Activated naive CD8-positive, alpha-beta T cell (primary cell): ENCODE measurements around the gene SDF2.
A peak's percentile ranks its signal among the peaks of the same experiment; 100 is the strongest.
"Not testable (repeated sequence)": the region's sequence is repeated elsewhere in the genome, so short reads cannot be mapped to it uniquely, and the experiment has no call there.

Source experiments
- H3K27ac Mint-ChIP-seq: one replicate; pipeline ENCODE4 v1.8.0; 2021; ENCODE audit warnings: mixed read lengths
- H3K27me3 Mint-ChIP-seq: one replicate; pipeline ENCODE4 v1.8.0; 2021; ENCODE audit warnings: mixed read lengths
- H3K36me3 Mint-ChIP-seq: one replicate; pipeline ENCODE4 v1.8.0; 2021; ENCODE audit warnings: mixed read lengths
- H3K4me1 Mint-ChIP-seq: one replicate; pipeline ENCODE4 v1.8.0; 2021; ENCODE audit warnings: low read depth, mixed read lengths
- H3K4me3 Mint-ChIP-seq: one replicate; pipeline ENCODE4 v1.8.0; 2021; ENCODE audit warnings: mild to moderate bottlenecking, mixed read lengths
- H3K9me3 Mint-ChIP-seq: one replicate; pipeline ENCODE4 v1.8.0; 2021; ENCODE audit warnings: low read depth, mixed read lengths

Gene SDF2

DNA sequence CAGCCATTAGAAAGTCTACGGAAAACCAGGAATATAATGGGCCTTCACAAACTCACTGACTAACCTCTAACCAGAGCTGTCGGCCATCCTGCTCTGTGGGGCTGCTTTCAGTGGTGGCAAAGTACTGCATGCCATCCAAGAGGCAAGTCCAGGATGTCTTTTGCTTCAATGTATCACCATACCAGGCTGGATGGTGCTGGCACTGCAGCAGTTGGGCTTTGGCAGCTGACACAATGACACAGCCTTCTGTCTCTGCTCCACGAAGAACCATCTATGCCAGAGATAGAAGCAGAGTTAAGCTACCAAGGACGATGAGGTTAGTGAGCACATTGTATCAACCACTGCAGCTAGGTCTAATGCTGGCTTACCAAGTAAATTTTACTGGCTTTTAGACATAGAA lies 38.0 kb downstream of the SDF2 start:
- Mint-ChIP-seq H3K27me3 (no peaks in the 10 kb centered on the region), H3K4me1 (peaks cover 3% of the 10 kb centered on the region), H3K36me3 (no peaks in the 10 kb centered on the region), H3K27ac (no peak overlapping the region), H3K9me3 (no peaks in the 10 kb centered on the region), H3K4me3 (no peak overlapping the region)

GRCh38 chr17:28622186-28622585 lies 39.5 kb downstream of the SDF2 start:
- Mint-ChIP-seq H3K4me1 (peaks cover 3% of the 10 kb centered on the region), H3K27me3 (no peaks in the 10 kb centered on the region), H3K4me3 (no peak overlapping the region), H3K36me3 (peaks cover 4% of the 10 kb centered on the region), H3K9me3 (no peaks in the 10 kb centered on the region), H3K27ac (no peak overlapping the region)

DNA sequence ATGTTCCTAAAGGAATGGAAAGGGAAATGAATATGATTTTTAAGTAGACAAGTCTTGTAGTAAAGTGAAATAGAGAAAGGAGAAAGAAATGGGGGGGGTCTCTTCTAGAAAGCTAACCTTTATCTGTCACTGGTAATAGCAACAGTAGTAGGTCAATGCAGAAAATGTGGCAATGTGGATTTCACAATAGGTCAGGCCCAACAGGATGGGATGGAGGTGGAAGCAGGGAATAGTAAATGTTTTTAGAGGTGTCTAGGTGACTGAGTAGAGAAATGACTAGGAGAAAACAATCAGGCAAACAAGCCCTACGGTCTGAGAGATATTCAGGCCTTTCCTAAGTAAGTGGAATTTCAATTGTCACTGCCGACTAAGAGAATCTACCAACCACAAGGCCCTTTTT lies 41.7 kb downstream of the SDF2 start:
- H3K27me3 Mint-ChIP-seq: no peaks in the 10 kb centered on the region
- no peak overlapping the region for H3K27ac Mint-ChIP-seq
- H3K4me3 Mint-ChIP-seq: no peak overlapping the region
- peaks cover 4% of the 10 kb centered on the region for H3K36me3 Mint-ChIP-seq
- no peaks in the 10 kb centered on the region for H3K4me1 Mint-ChIP-seq
- no peaks in the 10 kb centered on the region for H3K9me3 Mint-ChIP-seq

DNA sequence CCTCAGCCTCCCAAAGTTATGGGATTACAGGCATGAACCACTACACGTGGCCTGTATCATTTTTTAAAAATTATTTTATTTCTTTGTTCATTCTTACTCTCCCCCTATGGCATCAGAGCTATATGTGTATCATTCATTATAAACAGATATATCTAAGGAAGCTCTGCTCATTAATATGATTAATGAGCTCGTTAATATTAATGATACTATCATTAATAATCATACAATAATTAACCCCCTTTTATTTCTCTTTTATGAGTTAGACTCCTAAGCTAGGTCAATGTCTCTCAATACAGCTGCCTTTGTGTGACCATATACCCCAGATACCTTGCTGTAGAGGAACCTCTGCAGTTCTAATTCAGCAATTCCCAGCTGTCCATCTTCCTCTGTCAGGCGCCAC lies 43.2 kb downstream of the SDF2 start:
- no peaks in the 10 kb centered on the region for H3K9me3 Mint-ChIP-seq
- peaks cover 4% of the 10 kb centered on the region for H3K36me3 Mint-ChIP-seq
- no peaks in the 10 kb centered on the region for H3K4me1 Mint-ChIP-seq

GRCh38 chr17:28616281-28616680 lies 45.4 kb downstream of the SDF2 start:
- peaks cover 4% of the 10 kb centered on the region for H3K36me3 Mint-ChIP-seq
- peak overlapping the region; percentile 16 for H3K27ac Mint-ChIP-seq
- H3K9me3 Mint-ChIP-seq: no peaks in the 10 kb centered on the region
- H3K4me1 Mint-ChIP-seq: no peaks in the 10 kb centered on the region
- H3K4me3 Mint-ChIP-seq: no peak overlapping the region
- no peaks in the 10 kb centered on the region for H3K27me3 Mint-ChIP-seq

More for the DNA sequence above, 43.2 kb downstream of the SDF2 start:
- H3K27ac Mint-ChIP-seq: no peak overlapping the region
- no peak overlapping the region for H3K4me3 Mint-ChIP-seq
- H3K27me3 Mint-ChIP-seq: no peaks in the 10 kb centered on the region

- Mint-ChIP-seq H3K4me1 (no peaks in the 10 kb centered on the region), H3K9me3 (no peaks in the 10 kb centered on the region), H3K4me3 (no peak overlapping the region), H3K27me3 (no peaks in the 10 kb centered on the region), H3K27ac (no peak overlapping the region), H3K36me3 (peaks cover 4% of the 10 kb centered on the region)
These were observed 46.3 kb downstream of the SDF2 start for GRCh38 chr17:28615260-28615940.

DNA sequence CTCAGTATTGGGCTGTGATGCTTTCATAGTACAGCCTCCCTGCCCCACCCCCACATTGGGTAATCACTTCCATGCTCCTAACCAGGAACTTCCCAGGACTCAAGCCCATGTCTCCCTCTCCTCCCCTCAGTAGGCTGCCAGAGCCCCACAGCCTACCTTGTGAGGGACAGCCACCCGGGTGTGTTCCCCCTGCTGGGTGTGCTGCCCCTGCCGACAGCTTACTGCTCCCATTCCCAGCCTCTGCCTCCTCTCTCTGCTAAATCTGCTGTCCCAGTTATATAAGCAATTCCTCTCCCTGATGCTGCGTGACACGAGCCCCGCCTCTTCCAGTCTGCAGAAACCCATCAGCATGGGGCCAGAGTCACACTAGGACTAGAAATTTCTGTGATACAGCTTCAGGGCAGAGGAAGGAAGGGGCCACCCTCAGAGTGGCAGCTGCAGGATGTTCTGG lies 47.8 kb downstream of the SDF2 start, which contains the start of gene RSKR:
RSKR (minus strand) TSS at position 255 of the 451 bp plus-strand sequence; CDS start at position 231, 24 bp downstream.
- Mint-ChIP-seq H3K4me3 (no peak within 1 kb of the TSS), H3K27ac (peak within 1 kb of the TSS; percentile 22), H3K36me3 (peaks cover 4% of the 10 kb centered on the region), H3K9me3 (no peaks in the 10 kb centered on the region), H3K27me3 (no peaks in the 10 kb centered on the region), H3K4me1 (no peaks in the 10 kb centered on the region)

GRCh38 chr17:28612936-28613872 lies 48.5 kb downstream of the SDF2 start:
- no peak overlapping the region for H3K4me3 Mint-ChIP-seq
- no peaks in the 10 kb centered on the region for H3K4me1 Mint-ChIP-seq
- H3K27ac Mint-ChIP-seq: peak overlapping the region; percentile 22
- H3K27me3 Mint-ChIP-seq: no peaks in the 10 kb centered on the region
- H3K36me3 Mint-ChIP-seq: peaks cover 2% of the 10 kb centered on the region
- no peaks in the 10 kb centered on the region for H3K9me3 Mint-ChIP-seq

- Mint-ChIP-seq H3K4me3 (no peak overlapping the region), H3K27ac (peak overlapping the region; percentile 6), H3K36me3 (peaks cover 2% of the 10 kb centered on the region), H3K9me3 (no peaks in the 10 kb centered on the region), H3K27me3 (no peaks in the 10 kb centered on the region), H3K4me1 (no peaks in the 10 kb centered on the region)
These were observed 49.2 kb downstream of the SDF2 start for GRCh38 chr17:28612531-28612930.

GRCh38 chr17:28610376-28610775 lies 51.3 kb downstream of the SDF2 start:
- H3K4me3 Mint-ChIP-seq: no peak overlapping the region
- no peaks in the 10 kb centered on the region for H3K9me3 Mint-ChIP-seq
- H3K36me3 Mint-ChIP-seq: no peaks in the 10 kb centered on the region
- H3K27me3 Mint-ChIP-seq: no peaks in the 10 kb centered on the region
- no peaks in the 10 kb centered on the region for H3K4me1 Mint-ChIP-seq
- H3K27ac Mint-ChIP-seq: no peak overlapping the region

GRCh38 chr17:28604031-28604430 lies 57.7 kb downstream of the SDF2 start:
- H3K36me3 Mint-ChIP-seq, H3K4me3 Mint-ChIP-seq, H3K4me1 Mint-ChIP-seq, H3K27me3 Mint-ChIP-seq, H3K9me3 Mint-ChIP-seq, H3K27ac Mint-ChIP-seq: not testable (repeated sequence)

GRCh38 chr17:28599311-28600184 lies 62.2 kb downstream of the SDF2 start:
- Mint-ChIP-seq H3K27ac (peak overlapping the region; percentile 97), H3K4me1 (peaks cover 23% of the 10 kb centered on the region), H3K4me3 (peak overlapping the region; percentile 97)

GRCh38 chr17:28598799-28599310 lies 62.9 kb downstream of the SDF2 start, which contains the start of gene SPAG5:
Gene SPAG5 (minus strand): TSS chr17:28599025. CDS start chr17:28598946, 79 bp downstream.
- Mint-ChIP-seq H3K36me3 (no peaks in the 10 kb centered on the region), H3K9me3 (no peaks in the 10 kb centered on the region), H3K27ac (peak within 1 kb of the TSS; percentile 97), H3K4me3 (peak within 1 kb of the TSS; percentile 97), H3K4me1 (peaks cover 23% of the 10 kb centered on the region), H3K27me3 (no peaks in the 10 kb centered on the region)

More at GRCh38 chr17:28599311-28600184, 62.2 kb downstream of the SDF2 start:
- no peaks in the 10 kb centered on the region for H3K9me3 Mint-ChIP-seq
- H3K27me3 Mint-ChIP-seq: no peaks in the 10 kb centered on the region
- H3K36me3 Mint-ChIP-seq: no peaks in the 10 kb centered on the region

DNA sequence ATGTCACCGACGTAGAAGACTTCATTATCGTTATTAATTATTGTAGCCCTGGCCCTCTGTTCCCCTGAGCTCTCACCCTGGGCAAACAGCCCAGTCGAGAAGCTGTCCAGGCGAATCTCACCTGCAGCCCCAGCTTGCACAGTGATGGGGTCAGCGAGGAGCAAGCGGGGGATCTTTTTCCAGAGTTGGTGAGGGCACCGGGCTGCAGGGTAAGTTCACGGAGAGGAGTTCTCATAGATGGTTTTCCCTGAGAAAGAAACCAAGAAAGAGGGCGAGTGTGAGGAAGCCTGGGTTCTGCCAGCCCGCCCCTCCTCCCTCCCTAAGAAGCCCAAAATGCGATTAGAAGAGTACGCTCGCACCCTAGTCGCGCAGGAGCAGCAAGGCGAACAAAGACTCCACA lies 63.3 kb downstream of the SDF2 start:
- Mint-ChIP-seq H3K4me1 (peaks cover 23% of the 10 kb centered on the region), H3K27ac (peak overlapping the region; percentile 97), H3K27me3 (no peaks in the 10 kb centered on the region)

More for the DNA sequence above, 63.3 kb downstream of the SDF2 start:
- Mint-ChIP-seq H3K36me3 (no peaks in the 10 kb centered on the region), H3K4me3 (peak overlapping the region; percentile 97), H3K9me3 (no peaks in the 10 kb centered on the region)
